Sigmoid colon (tissue), 7 donors: Measurements from ENCODE around the gene ZNF496. TPM values are rescaled to one million over a fixed set of nuclear protein-coding genes. Genes with fewer than 3 reads are reported as not detected.
"Not testable (repeated sequence)": the region's sequence is repeated elsewhere in the genome, so short reads cannot be mapped to it uniquely, and the experiment has no call there.

Source experiments
- DNase-seq: peaks from one replicate; pipeline ENCODE4 v3.0.0-alpha.2; 2019
- H3K27ac ChIP-seq, 4 donors: fragments of 200-600 bp; sonication (generic); one replicate each; pipeline ENCODE4 v1.5.1; 2016 to 2019; ENCODE audit warnings: mild to moderate bottlenecking in 1 of 4
- H3K27me3 ChIP-seq, 3 donors: fragments of 200-600 bp; sonication (generic); one replicate each; pipeline ENCODE4 v1.5.1; 2019; ENCODE audit warnings: mild to moderate bottlenecking in 1 of 3
- H3K36me3 ChIP-seq, 4 donors: fragments of 200-600 bp; sonication (generic); one replicate each; pipeline ENCODE4 v1.5.1; 2016 to 2019
- H3K4me1 ChIP-seq, 4 donors: fragments of 200-600 bp; sonication (generic); one replicate each; pipeline ENCODE4 v1.5.1; 2017 to 2019
- H3K4me3 ChIP-seq, 4 donors: fragments of 200-600 bp; sonication (generic); one replicate each; pipeline ENCODE4 v1.5.1; 2017 to 2019; ENCODE audit warnings: mild to moderate bottlenecking in 2 of 4, moderate library complexity in 1 of 4
- H3K9me3 ChIP-seq, 4 donors: fragments of 200-600 bp in 3 of 4; sonication (generic) in 3 of 4; one replicate each; pipeline versions ENCODE4 v1.5.1 to v1.6.1; 2013 to 2019
- EP300 ChIP-seq, 4 donors: sonication (generic); formaldehyde crosslinking; IDR thresholded peaks; one replicate each; pipeline ENCODE4 v1.6.1; 2017; ENCODE audit warnings: antibody characterized with exemption in 4 of 4
- POLR2A ChIP-seq, 2 donors: fragments of 450-650 bp; IDR thresholded peaks; one replicate each; pipeline ENCODE4 v1.6.1; 2016; ENCODE audit warnings: antibody characterized with exemption in 2 of 2, mild to moderate bottlenecking in 2 of 2, moderate library complexity in 2 of 2
- POLR2AphosphoS5 ChIP-seq, 4 donors: sonication (generic); formaldehyde crosslinking; IDR thresholded peaks; one replicate each; pipeline ENCODE4 v1.6.1; 2017; ENCODE audit warnings: antibody characterized with exemption in 4 of 4
- WGBS, 2 donors: extraction: QIAGEN DNeasy Blood & Tissue Kit; methylation state at CpG; one replicate each; pipeline ENCODE4 v1.1.7; 2013; 5-methylcytosine and 5-hydroxymethylcytosine counted together
- intact Hi-C: fragments of 100-400 bp; cut with DNase I; formaldehyde crosslinking; loops from one replicate; pipeline ENCODE4 v1.15.1; 2023
- polyA plus RNA-seq, 3 donors: library from polyadenylated mRNA; stranded (reverse); fragments of 200-250 nt; gene quantifications; one replicate each; pipeline ENCODE4 v1.2.3, GENCODE V29; 2013
- small RNA-seq, 3 donors: library from RNA; depleted of rRNA; stranded (forward); fragments of <200 nt; gene quantifications; one replicate each; pipeline ENCODE3, GENCODE V24; 2016
- total RNA-seq, 4 donors: library from RNA; depleted of rRNA; stranded (reverse); fragments of >200 nt; gene quantifications; one replicate each; pipeline ENCODE4 v1.1.0, GENCODE V29; 2016
- TF ChIP-seq, protein P1 (sequence below), 4 experiments: fragments of 450-650 bp in 3 of 4; fragments of 200-600 bp in 1 of 4; IDR thresholded peaks; one replicate each; pipeline ENCODE4 v1.5.1; 2016 to 2019; ENCODE audit warnings: antibody characterized with exemption in 4 of 4, mild to moderate bottlenecking in 3 of 4, moderate library complexity in 2 of 4
- donor health status: healthy with polysubstance abuse.
- donor health status: Bipolar disorder and iron deficiency.
- donor health status: healthy.

ZNF496 gene
- total and polyA plus RNA-seq, 7 donors, result 3.2 to 70.7 (median 31.6) TPM

- DNase-seq, result no peak
- peaks cover 0 to 4% (median 0%) of the 10 kb centered on the region in 4 donors for H3K4me1 ChIP-seq
- intact Hi-C loops, result no loop called here
- TF ChIP-seq POLR2AphosphoS5 (IDR thresholded peaks at IDR 0.05), result no peak
- TF ChIP-seq, protein P1, sequence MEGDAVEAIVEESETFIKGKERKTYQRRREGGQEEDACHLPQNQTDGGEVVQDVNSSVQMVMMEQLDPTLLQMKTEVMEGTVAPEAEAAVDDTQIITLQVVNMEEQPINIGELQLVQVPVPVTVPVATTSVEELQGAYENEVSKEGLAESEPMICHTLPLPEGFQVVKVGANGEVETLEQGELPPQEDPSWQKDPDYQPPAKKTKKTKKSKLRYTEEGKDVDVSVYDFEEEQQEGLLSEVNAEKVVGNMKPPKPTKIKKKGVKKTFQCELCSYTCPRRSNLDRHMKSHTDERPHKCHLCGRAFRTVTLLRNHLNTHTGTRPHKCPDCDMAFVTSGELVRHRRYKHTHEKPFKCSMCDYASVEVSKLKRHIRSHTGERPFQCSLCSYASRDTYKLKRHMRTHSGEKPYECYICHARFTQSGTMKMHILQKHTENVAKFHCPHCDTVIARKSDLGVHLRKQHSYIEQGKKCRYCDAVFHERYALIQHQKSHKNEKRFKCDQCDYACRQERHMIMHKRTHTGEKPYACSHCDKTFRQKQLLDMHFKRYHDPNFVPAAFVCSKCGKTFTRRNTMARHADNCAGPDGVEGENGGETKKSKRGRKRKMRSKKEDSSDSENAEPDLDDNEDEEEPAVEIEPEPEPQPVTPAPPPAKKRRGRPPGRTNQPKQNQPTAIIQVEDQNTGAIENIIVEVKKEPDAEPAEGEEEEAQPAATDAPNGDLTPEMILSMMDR (IDR thresholded peaks at IDR 0.05), result no peak
- TF ChIP-seq POLR2A (IDR thresholded peaks at IDR 0.05), result no peak
- peaks cover 0 to 6% (median 0%) of the 10 kb centered on the region in 4 donors for H3K9me3 ChIP-seq
- H3K36me3 ChIP-seq, result no peaks in the 10 kb centered on the region
- H3K4me3 ChIP-seq, result no peak overlapping the region
- WGBS, 2 donors, result 79 to 86% methylated on average over 2 of the region's 2 CpGs
- H3K27ac ChIP-seq, result no peak overlapping the region
- H3K27me3 ChIP-seq, result no peaks in the 10 kb centered on the region
Observed at GRCh38 chr1:247268390-247269045, 63.1 kb downstream of the ZNF496 start.

DNA sequence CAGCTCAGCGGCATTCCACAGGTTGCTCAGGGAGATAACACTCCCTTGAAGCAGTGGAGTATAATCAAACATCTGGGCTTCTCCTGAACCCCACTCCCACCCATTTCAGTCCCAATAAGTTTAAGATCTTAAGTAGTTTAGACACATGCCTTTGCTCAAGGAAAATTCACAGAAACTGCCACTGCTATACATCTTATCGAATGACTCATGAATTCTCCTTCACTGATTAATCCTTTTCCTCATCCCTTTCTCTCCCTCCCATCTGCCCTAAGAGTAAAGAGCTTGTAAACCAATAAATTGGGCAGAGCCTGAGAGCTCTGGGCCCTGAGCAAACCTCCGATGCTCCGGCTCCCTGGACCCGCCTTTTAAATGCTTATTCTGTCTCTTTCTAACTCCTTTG lies 65.6 kb downstream of the ZNF496 start:
- H3K36me3 ChIP-seq, result no peaks in the 10 kb centered on the region
- peaks cover 0 to 6% (median 0%) of the 10 kb centered on the region in 4 donors for H3K9me3 ChIP-seq
- no peak overlapping the region for H3K27ac ChIP-seq
- DNase-seq, result no peak
- intact Hi-C loops, result no loop called here
- no peak overlapping the region for H3K4me3 ChIP-seq
- no peaks in the 10 kb centered on the region for H3K4me1 ChIP-seq
- TF ChIP-seq, protein P1 (IDR thresholded peaks at IDR 0.05), result no peak
- no peak for TF ChIP-seq POLR2AphosphoS5 (IDR thresholded peaks at IDR 0.05)
- no peak for TF ChIP-seq POLR2A (IDR thresholded peaks at IDR 0.05)
- no peak for TF ChIP-seq EP300 (IDR thresholded peaks at IDR 0.05)
- no peaks in the 10 kb centered on the region for H3K27me3 ChIP-seq
- WGBS, 2 donors, result 56 to 78% methylated on average over 5 of the region's 5 CpGs

DNA sequence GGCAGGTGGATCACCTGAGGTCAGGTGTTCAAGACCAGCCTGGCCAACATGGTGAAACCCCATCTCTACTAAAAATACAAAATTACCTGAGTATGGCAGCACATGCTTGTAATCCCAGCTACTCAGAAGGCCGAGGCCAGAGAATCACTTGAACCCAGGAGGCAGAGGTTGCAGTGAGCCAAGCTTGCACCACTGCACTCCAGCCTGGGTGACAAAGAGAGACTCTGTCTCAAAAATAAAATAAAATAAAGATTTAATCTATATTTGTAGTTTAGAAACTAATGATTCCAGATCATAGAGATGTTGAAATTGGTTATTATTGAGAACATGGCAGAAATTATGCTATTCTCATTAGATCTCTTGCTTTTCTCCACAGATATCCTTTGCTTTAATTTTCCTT lies 75.9 kb downstream of the ZNF496 start, which contains the start of gene VN1R5:
TSS of gene VN1R5 (plus strand) at position 301 of the 400 bp plus-strand sequence.
- H3K4me1 ChIP-seq, H3K27ac ChIP-seq, H3K4me3 ChIP-seq, H3K27me3 ChIP-seq, intact Hi-C loops, H3K9me3 ChIP-seq, DNase-seq, H3K36me3 ChIP-seq: not testable (repeated sequence)
- 89 to 92% methylated on average over 1 of the region's 1 CpG for WGBS, 2 donors

DNA sequence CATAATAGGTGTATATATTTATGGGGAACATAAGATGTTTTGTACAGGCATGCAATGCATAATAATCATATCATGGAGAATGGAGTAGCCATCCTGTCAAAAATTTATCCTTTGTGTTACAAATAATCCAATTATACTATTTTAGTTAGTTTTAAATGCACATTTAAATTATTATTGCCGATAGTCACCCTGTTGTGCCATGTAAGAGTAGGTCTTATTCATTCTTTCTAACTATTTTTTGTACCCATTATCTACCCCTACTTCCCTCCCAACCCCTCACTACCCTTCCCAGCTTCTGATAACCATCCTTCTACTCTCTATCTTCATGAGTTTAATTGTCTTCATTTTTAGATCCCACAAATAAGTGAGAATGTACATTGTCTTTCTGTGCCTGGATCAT lies 84.1 kb downstream of the ZNF496 start:
- WGBS, 2 donors, result 98 to 100% methylated on average over 1 of the region's 1 CpG
- no peak overlapping the region for H3K4me3 ChIP-seq
- H3K27ac ChIP-seq, result no peak overlapping the region
- H3K27me3 ChIP-seq, result no peaks in the 10 kb centered on the region
- intact Hi-C loops, result no loop called here
- peaks cover 0 to 7% (median 0%) of the 10 kb centered on the region in 4 donors for H3K9me3 ChIP-seq
- no peak for TF ChIP-seq EP300 (IDR thresholded peaks at IDR 0.05)
- no peak for TF ChIP-seq POLR2A (IDR thresholded peaks at IDR 0.05)
- TF ChIP-seq, protein P1 (IDR thresholded peaks at IDR 0.05), result no peak
- TF ChIP-seq POLR2AphosphoS5 (IDR thresholded peaks at IDR 0.05), result no peak
- DNase-seq, result no peak
- no peaks in the 10 kb centered on the region for H3K36me3 ChIP-seq
- H3K4me1 ChIP-seq, result no peaks in the 10 kb centered on the region

Small RNA genes within 50 kb of the gene (small RNA-seq; reads per million reads assigned to genes)
- gene RF00019, result 0 reads per million in 3 donors

Other genes starting within 250 kb of the ZNF496 start
- 1 to 10 TPM; 4.2 to 5.8 (median 5.2) TPM for gene ZNF669, start 227.5 kb downstream of the ZNF496 start, total RNA-seq
- gene ZNF669, start 227.5 kb downstream of the ZNF496 start, polyA plus RNA-seq, result 1 to 10 TPM; 3.6 to 5.1 (median 3.9) TPM
- gene ZNF124, start 159.8 kb downstream of the ZNF496 start, total RNA-seq, result 100 to 1,000 TPM in 2 of 4 donors, 10 to 100 TPM in 2; 43.2 to 122 (median 87.2) TPM
- gene ZNF124, start 159.8 kb downstream of the ZNF496 start, polyA plus RNA-seq, result 1 to 10 TPM; 4.5 to 8.4 (median 8.3) TPM
- gene VN1R5, start 75.8 kb downstream of the ZNF496 start, total RNA-seq, result not detected
- not detected for gene VN1R5, start 75.8 kb downstream of the ZNF496 start, polyA plus RNA-seq
- 1 to 10 TPM; 1.4 to 3.3 (median 3.0) TPM for gene NLRP3, start 84.3 kb upstream of the ZNF496 start, total RNA-seq
- gene NLRP3, start 84.3 kb upstream of the ZNF496 start, polyA plus RNA-seq, result 1 to 10 TPM; 1.1 to 3.2 (median 1.8) TPM
- gene OR2B11, start 126.2 kb upstream of the ZNF496 start, total RNA-seq, result not detected
- gene OR2B11, start 126.2 kb upstream of the ZNF496 start, polyA plus RNA-seq, result under 1 TPM in 1 of 3 donors, not detected in 2; under 0.01 TPM
- gene OR2C3, start 204.6 kb upstream of the ZNF496 start, total RNA-seq, result not detected
- gene OR2C3, start 204.6 kb upstream of the ZNF496 start, polyA plus RNA-seq, result not detected
- 1 to 10 TPM in 1 of 4 donors, under 1 TPM in 1, not detected in 2; 0.16 to 1.4 TPM for gene GCSAML, start 217.3 kb upstream of the ZNF496 start, total RNA-seq
- under 1 TPM in 2 of 3 donors, not detected in 1; 0.04 to 0.60 TPM for gene GCSAML, start 217.3 kb upstream of the ZNF496 start, polyA plus RNA-seq